GM21717 (cell line): Measurements from ENCODE around the gene BNIPL.

Source experiments
- ATAC-seq: cut with Tn5 transposase; IDR thresholded peaks from one replicate; pipeline ENCODE4 v1.9.1; 2021; ENCODE audit warnings: mild to moderate bottlenecking, moderate library complexity; ENCODE audit not compliant: unreplicated experiment

The BNIPL gene

GRCh38 chr1:151056149-151056548, 19.8 kb downstream of the BNIPL start:
- ATAC-seq = no peak

- no peak for ATAC-seq
These were observed 22.3 kb downstream of the BNIPL start for GRCh38 chr1:151058692-151059091.

GRCh38 chr1:151059109-151060006, 23.0 kb downstream of the BNIPL start, which contains the start of gene CDC42SE1:
Gene CDC42SE1, minus strand, starts transcription at chr1:151059622. Its CDS starts 3,892 bp downstream, at chr1:151055730.
- ATAC-seq = peak; percentile 67

- ATAC-seq = no peak
These were observed 23.7 kb downstream of the BNIPL start, which contains the start of gene MLLT11 for GRCh38 chr1:151060007-151060656. Gene MLLT11, plus strand, starts transcription at chr1:151060397. Its CDS starts 6,828 bp downstream, at chr1:151067225.

GRCh38 chr1:151060657-151061421, 24.5 kb downstream of the BNIPL start:
- no peak for ATAC-seq

- ATAC-seq = no peak
These were observed 25.3 kb downstream of the BNIPL start for GRCh38 chr1:151061704-151062103.

GRCh38 chr1:151062741-151063371, 26.5 kb downstream of the BNIPL start:
- ATAC-seq = no peak

- ATAC-seq = no peak
These were observed 28.8 kb downstream of the BNIPL start for GRCh38 chr1:151065089-151065645.

- no peak for ATAC-seq
These were observed 30.8 kb downstream of the BNIPL start for GRCh38 chr1:151067185-151067584.

GRCh38 chr1:151069103-151069486, 32.7 kb downstream of the BNIPL start:
- ATAC-seq = no peak

GRCh38 chr1:151070474-151071276, 34.3 kb downstream of the BNIPL start, which contains the start of gene GABPB2:
Gene GABPB2, plus strand, starts transcription at chr1:151070761. Its CDS starts 17,429 bp downstream, at chr1:151088190.
- ATAC-seq = peak; percentile 61

- ATAC-seq = no peak
These were observed 35.8 kb downstream of the BNIPL start for GRCh38 chr1:151072224-151072623.

GRCh38 chr1:151085953-151086559, 49.7 kb downstream of the BNIPL start:
- no peak for ATAC-seq
